Aorta (tissue), 5 donors: ENCODE results near the gene TPCN1. TPM values are rescaled to one million over a fixed set of nuclear protein-coding genes. Genes with fewer than 3 reads are reported as not detected.
A peak's percentile ranks its signal among the peaks of the same experiment; 100 is the strongest.

Source experiments
- ATAC-seq: fragments of 200-7000 bp; cut with Tn5 transposase; one replicate; pipeline ENCODE4 v1.9.1; 2022; ENCODE audit warnings: moderate library complexity; ENCODE audit not compliant: low FRiP score
- DNase-seq, 2 donors: peaks; one replicate each; pipeline ENCODE4 v3.0.0-alpha.2; 2020
- H3K27ac ChIP-seq, 2 donors: one replicate each; pipeline ENCODE4 v1.5.1; 2013; ENCODE audit warnings: low read length in 2 of 2, mild to moderate bottlenecking in 2 of 2, moderate library complexity in 2 of 2, control low read depth in 1 of 2, inconsistent platforms in 1 of 2, low read depth in 1 of 2
- H3K27me3 ChIP-seq, 2 donors: one replicate each; pipeline ENCODE4 v1.6.1; 2013; ENCODE audit warnings: control low read depth in 1 of 2, low read length in 1 of 2, mild to moderate bottlenecking in 1 of 2, moderate library complexity in 1 of 2; ENCODE audit not compliant: insufficient read depth in 2 of 2, control insufficient read depth in 1 of 2
- H3K36me3 ChIP-seq, 2 donors: one replicate each; pipeline ENCODE4 v1.6.1; 2013; ENCODE audit warnings: control low read depth in 1 of 2, low read length in 1 of 2, mild to moderate bottlenecking in 1 of 2; ENCODE audit not compliant: insufficient read depth in 2 of 2, control insufficient read depth in 1 of 2
- H3K4me1 ChIP-seq, 2 donors: one replicate each; pipeline ENCODE4 v1.6.1; 2013; ENCODE audit warnings: low read length in 2 of 2, control low read depth in 1 of 2, mild to moderate bottlenecking in 1 of 2, moderate library complexity in 1 of 2; ENCODE audit not compliant: insufficient read depth in 2 of 2, control insufficient read depth in 1 of 2
- H3K4me3 ChIP-seq, 2 donors: one replicate each; pipeline ENCODE4 v1.5.1; 2013; ENCODE audit warnings: low read length in 2 of 2, control low read depth in 1 of 2, mild to moderate bottlenecking in 1 of 2
- H3K9me3 ChIP-seq: one replicate; pipeline ENCODE4 v1.6.1; 2013; ENCODE audit warnings: mild to moderate bottlenecking, low read length; ENCODE audit not compliant: control insufficient read depth
- WGBS, 2 donors: extraction: QIAGEN DNeasy Blood & Tissue Kit; methylation state at CpG; one replicate each; pipeline ENCODE4 v1.1.7; 2013; 5-methylcytosine and 5-hydroxymethylcytosine counted together
- intact Hi-C, 2 donors: fragments of 100-400 bp; cut with DNase I; formaldehyde crosslinking; loops; one replicate each; pipeline versions ENCODE4 v1.14.2 to v1.15.0; 2022
- polyA plus RNA-seq, 2 donors: library from polyadenylated mRNA; stranded (reverse); fragments of 200-250 nt; gene quantifications; one replicate each; pipeline ENCODE4 v1.2.3, GENCODE V29; 2013
- total RNA-seq, 2 donors: library from RNA; stranded (reverse); fragmentation: NEBNext Ultra II Directional; extraction: Animal tissue kit (Norgen Biotek cat#: 25700); gene quantifications; one replicate each; pipeline ENCODE4 v1.2.1, GENCODE V29; 2021
- donor health status: healthy with polysubstance abuse.
- donor health status: Bipolar disorder and iron deficiency.
- donor health status: DM: no; HTN: no; CAD: no.
- donor health status: DM: no; HTN: no; CAD: no.
- donor health status: DM: yes; HTN: yes; CAD: no.

Gene TPCN1
- total and polyA plus RNA-seq, 4 donors = 21.4 to 128 (median 87.2) TPM

GRCh38 chr12:113298861-113299545 lies 77.7 kb downstream of the TPCN1 start:
- Histone ChIP-seq H3K4me1 (peaks cover 0 to 3% of the 10 kb centered on the region in 2 donors), H3K4me3 (no peak overlapping the region), H3K27ac (peak overlapping the region; percentile 63 to 65), H3K27me3 (no peaks in the 10 kb centered on the region), H3K36me3 (peaks cover 0 to 5% of the 10 kb centered on the region in 2 donors), H3K9me3 (no peaks in the 10 kb centered on the region)
- ATAC-seq = peak; percentile 64
- intact Hi-C loops = loop anchor here in 1 of 2 donors (2.0 kb wide), 1 partner anchor 104 kb away; no protein-coding TSS in a partner anchor
- 8 to 11% methylated on average over 20 of the region's 20 CpGs for WGBS, 2 donors
- peak; percentile 81 to 87 for DNase-seq

DNA sequence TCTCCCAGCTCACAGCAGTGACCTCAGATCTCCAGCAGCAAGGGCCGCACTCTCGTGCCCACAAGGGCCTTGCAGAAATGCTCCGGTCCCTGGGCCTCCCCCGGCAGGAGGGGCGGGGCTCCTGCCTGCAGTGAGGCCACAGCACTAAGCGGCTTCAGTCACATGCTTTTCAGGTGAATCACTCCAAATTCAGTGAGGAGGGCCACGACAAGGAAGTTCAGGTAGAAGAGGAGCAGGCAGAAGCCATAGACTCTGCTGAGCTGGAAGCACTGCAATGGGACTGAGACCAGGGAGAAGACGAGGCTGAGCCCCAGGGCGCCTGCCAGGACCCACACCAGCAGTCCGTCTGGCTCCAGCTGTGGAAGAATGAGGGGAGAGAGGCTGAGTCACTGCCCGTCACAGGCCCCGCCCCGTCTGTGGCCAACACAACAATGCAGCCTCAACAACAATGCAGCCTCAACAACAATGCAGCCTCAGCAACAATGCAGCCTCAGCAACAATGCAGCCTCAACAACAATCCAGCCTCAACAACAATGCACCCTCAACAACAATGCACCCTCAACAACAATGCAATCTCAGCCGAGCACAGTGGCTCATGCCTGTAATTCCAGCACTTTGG lies 78.5 kb downstream of the TPCN1 start:
- H3K4me1 ChIP-seq = peaks cover 0 to 3% of the 10 kb centered on the region in 2 donors
- 7 to 11% methylated on average over 14 of the region's 14 CpGs for WGBS, 2 donors
- intact Hi-C loops = loop anchor here in 1 of 2 donors (2.0 kb wide), 1 partner anchor 105 kb away; no protein-coding TSS in a partner anchor
- no peak overlapping the region for H3K4me3 ChIP-seq
- peaks cover 0 to 5% of the 10 kb centered on the region in 2 donors for H3K36me3 ChIP-seq
- no peaks in the 10 kb centered on the region for H3K27me3 ChIP-seq
- peak; percentile 85 to 88 for DNase-seq
- H3K9me3 ChIP-seq = no peaks in the 10 kb centered on the region
- H3K27ac ChIP-seq = peak overlapping the region; percentile 63 to 65
- ATAC-seq = peak; percentile 72

DNA sequence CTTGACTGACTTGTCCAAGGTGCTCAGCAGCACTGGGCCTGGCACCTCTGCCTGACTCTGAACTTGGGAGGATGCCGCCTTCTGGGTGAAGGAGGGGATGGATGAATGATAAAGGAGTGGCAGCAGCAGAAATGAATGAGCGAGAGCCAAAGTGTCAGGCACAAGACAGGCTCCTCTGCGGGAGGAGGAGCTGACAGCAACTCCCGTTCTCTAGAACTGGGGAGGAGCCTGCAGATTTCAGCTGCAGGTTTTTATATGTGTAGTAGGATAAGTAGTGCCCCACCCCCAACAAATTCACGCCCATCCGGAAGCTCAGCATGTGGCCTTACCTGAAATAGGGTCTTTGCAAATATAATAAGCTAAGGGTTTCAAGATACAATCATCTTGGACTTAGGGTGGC lies 80.5 kb downstream of the TPCN1 start:
- 91 to 94% methylated on average over 6 of the region's 6 CpGs for WGBS, 2 donors
- no peak for ATAC-seq
- intact Hi-C loops = no loop called here

GRCh38 chr12:113302466-113302865 lies 81.2 kb downstream of the TPCN1 start:
- Histone ChIP-seq H3K9me3 (no peaks in the 10 kb centered on the region), H3K27ac (no peak overlapping the region), H3K4me1 (peaks cover 0 to 3% of the 10 kb centered on the region in 2 donors), H3K27me3 (no peaks in the 10 kb centered on the region), H3K36me3 (peaks cover 0 to 8% of the 10 kb centered on the region in 2 donors), H3K4me3 (no peak overlapping the region)
- 93 to 95% methylated on average over 8 of the region's 8 CpGs for WGBS, 2 donors
- intact Hi-C loops = no loop called here
- ATAC-seq (no peak), DNase-seq (no peak)

More for the DNA sequence above, 80.5 kb downstream of the TPCN1 start:
- H3K27me3 ChIP-seq = no peaks in the 10 kb centered on the region
- no peaks in the 10 kb centered on the region for H3K9me3 ChIP-seq
- H3K4me1 ChIP-seq = peaks cover 0 to 3% of the 10 kb centered on the region in 2 donors
- no peak for DNase-seq
- H3K4me3 ChIP-seq = no peak overlapping the region
- H3K27ac ChIP-seq = no peak overlapping the region
- peaks cover 0 to 4% of the 10 kb centered on the region in 2 donors for H3K36me3 ChIP-seq

DNA sequence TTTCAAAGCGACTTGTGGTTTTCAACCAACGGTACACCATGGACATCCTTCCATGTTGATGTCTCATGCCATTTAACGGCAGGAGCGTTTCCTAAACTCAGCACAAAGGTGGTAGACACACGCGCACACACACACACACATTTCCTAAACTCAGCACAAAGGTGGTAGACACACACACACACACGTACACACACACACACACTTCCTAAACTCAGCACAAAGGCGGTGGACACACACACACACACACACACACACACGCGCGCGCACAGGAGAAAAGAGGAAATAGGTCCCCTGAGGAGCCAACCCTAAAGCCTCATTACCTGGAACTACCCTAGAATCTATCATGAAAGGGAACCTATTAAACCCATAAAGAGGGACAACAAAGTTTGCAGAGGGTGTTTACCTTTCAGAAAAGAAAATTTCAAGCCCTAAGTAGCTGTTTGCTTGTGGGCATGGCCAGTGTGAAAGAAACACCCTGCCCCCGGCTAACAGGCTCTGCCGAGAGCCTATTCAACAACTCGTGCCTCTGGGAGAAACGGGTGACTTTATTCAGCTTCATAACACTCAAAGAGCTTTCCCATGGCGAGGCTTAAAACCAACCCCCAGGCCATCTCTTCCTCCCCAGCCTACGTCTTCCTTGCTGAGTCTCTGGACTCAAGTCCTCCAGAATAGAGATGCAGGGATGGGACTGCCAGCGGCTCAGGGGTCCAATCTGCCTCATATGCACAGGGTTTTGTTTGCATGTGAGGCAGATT lies 81.8 kb downstream of the TPCN1 start:
- ATAC-seq (no peak), DNase-seq (no peak)
- Histone ChIP-seq H3K36me3 (peaks cover 0 to 9% of the 10 kb centered on the region in 2 donors), H3K4me1 (peaks cover 0 to 3% of the 10 kb centered on the region in 2 donors), H3K9me3 (no peaks in the 10 kb centered on the region), H3K27me3 (no peaks in the 10 kb centered on the region), H3K27ac (no peak overlapping the region), H3K4me3 (no peak overlapping the region)
- WGBS, 2 donors = 84 to 85% methylated on average over 19 of the region's 19 CpGs
- intact Hi-C loops = no loop called here

- no peaks in the 10 kb centered on the region for H3K4me1 ChIP-seq
- H3K27me3 ChIP-seq = no peaks in the 10 kb centered on the region
- H3K27ac ChIP-seq = no peak overlapping the region
- DNase-seq = no peak
- no peaks in the 10 kb centered on the region for H3K9me3 ChIP-seq
- H3K4me3 ChIP-seq = no peak overlapping the region
- no peak for ATAC-seq
- peaks cover 0 to 9% of the 10 kb centered on the region in 2 donors for H3K36me3 ChIP-seq
- 93 to 95% methylated on average over 11 of the region's 11 CpGs for WGBS, 2 donors
- intact Hi-C loops = no loop called here
These were observed 84.1 kb downstream of the TPCN1 start for GRCh38 chr12:113305281-113305856.

DNA sequence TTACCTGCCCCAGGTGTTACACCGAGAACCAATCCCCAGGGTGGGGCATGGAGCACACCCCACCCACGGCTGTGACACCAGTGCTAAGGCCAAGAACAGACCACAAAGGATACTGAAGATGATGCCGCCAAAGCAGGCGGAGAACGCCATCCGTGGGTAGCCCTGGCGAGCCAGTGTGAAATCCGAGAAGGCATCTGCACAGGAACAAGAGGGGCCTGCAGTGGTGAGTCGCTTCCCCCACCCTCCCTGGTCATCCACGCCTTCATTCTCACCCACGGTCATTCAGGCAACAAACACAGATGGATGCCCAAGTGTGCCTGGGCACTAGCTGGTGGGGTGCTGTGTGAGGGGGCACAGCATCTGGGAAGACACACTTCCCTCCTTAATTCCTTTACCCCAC lies 85.1 kb downstream of the TPCN1 start:
- H3K4me3 ChIP-seq = no peak overlapping the region
- intact Hi-C loops = no loop called here
- no peaks in the 10 kb centered on the region for H3K4me1 ChIP-seq
- H3K9me3 ChIP-seq = no peaks in the 10 kb centered on the region
- H3K27ac ChIP-seq = no peak overlapping the region
- DNase-seq (no peak), ATAC-seq (no peak)
- H3K36me3 ChIP-seq = peaks cover 0 to 11% of the 10 kb centered on the region in 2 donors
- 86 to 91% methylated on average over 11 of the region's 11 CpGs for WGBS, 2 donors
- no peaks in the 10 kb centered on the region for H3K27me3 ChIP-seq

GRCh38 chr12:113310489-113310888 lies 89.2 kb downstream of the TPCN1 start:
- intact Hi-C loops = loop anchor here (5.0 to 10.0 kb wide), 2 partner anchors 112 to 114 kb away; partner anchors contain the start of gene SDSL (in 2 of the 2)
- WGBS, 2 donors = 95 to 99% methylated on average over 1 of the region's 1 CpG
- peaks cover 0 to 13% of the 10 kb centered on the region in 2 donors for H3K36me3 ChIP-seq
- H3K4me1 ChIP-seq = no peaks in the 10 kb centered on the region
- H3K27me3 ChIP-seq = no peaks in the 10 kb centered on the region
- ATAC-seq = no peak
- DNase-seq = no peak
- no peak overlapping the region for H3K27ac ChIP-seq
- no peak overlapping the region for H3K4me3 ChIP-seq
- H3K9me3 ChIP-seq = no peaks in the 10 kb centered on the region
